ENCODE measurements around the gene DHRSX. TPM values are rescaled to one million over a fixed set of nuclear protein-coding genes. Genes with fewer than 3 reads are reported as not detected.

Gene DHRSX
- total RNA-seq, 1 donor from 2014 or later, result 34.2 TPM

- Mint-ChIP-seq H3K4me3 (no peak overlapping the region), H3K9me3 (peaks cover 5% of the 10 kb centered on the region), H3K27me3 (no peaks in the 10 kb centered on the region), H3K4me1 (ENCODE audit: unreplicated experiment) (no peaks in the 10 kb centered on the region), H3K36me3 (peaks cover 7% of the 10 kb centered on the region), H3K27ac (no peak overlapping the region)
- no peak for TF ChIP-seq CTCF (conservative IDR thresholded peaks at IDR 0.05)
- DNase-seq (ENCODE audit: extremely low spot score, unreplicated experiment), result no peak
Observed at GRCh38 chrX:2299871-2300270, 200.9 kb downstream of the DHRSX start.

GRCh38 chrX:2286731-2287130, 214.0 kb downstream of the DHRSX start:
- no peak for DNase-seq (ENCODE audit: extremely low spot score, unreplicated experiment)
- Mint-ChIP-seq H3K4me1 (ENCODE audit: unreplicated experiment) (no peaks in the 10 kb centered on the region), H3K27me3 (peaks cover 4% of the 10 kb centered on the region), H3K9me3 (peaks cover 7% of the 10 kb centered on the region), H3K27ac (no peak overlapping the region), H3K36me3 (peaks cover 35% of the 10 kb centered on the region), H3K4me3 (no peak overlapping the region)
- no peak for TF ChIP-seq CTCF (conservative IDR thresholded peaks at IDR 0.05)

GRCh38 chrX:2284601-2285000, 216.2 kb downstream of the DHRSX start:
- Mint-ChIP-seq H3K4me3 (no peak overlapping the region), H3K27me3 (peaks cover 4% of the 10 kb centered on the region), H3K4me1 (ENCODE audit: unreplicated experiment) (no peaks in the 10 kb centered on the region), H3K9me3 (peaks cover 7% of the 10 kb centered on the region), H3K36me3 (peaks cover 28% of the 10 kb centered on the region), H3K27ac (no peak overlapping the region)
- no peak for DNase-seq (ENCODE audit: extremely low spot score, unreplicated experiment)
- no peak for TF ChIP-seq CTCF (conservative IDR thresholded peaks at IDR 0.05)

- no peak overlapping the region for H3K4me3 Mint-ChIP-seq
- TF ChIP-seq CTCF (conservative IDR thresholded peaks at IDR 0.05), result no peak
- no peak overlapping the region for H3K27ac Mint-ChIP-seq
- H3K4me1 Mint-ChIP-seq (ENCODE audit: unreplicated experiment), result no peaks in the 10 kb centered on the region
- H3K9me3 Mint-ChIP-seq, result peaks cover 7% of the 10 kb centered on the region
- H3K27me3 Mint-ChIP-seq, result peaks cover 4% of the 10 kb centered on the region
- no peak for DNase-seq (ENCODE audit: extremely low spot score, unreplicated experiment)
- H3K36me3 Mint-ChIP-seq, result peaks cover 28% of the 10 kb centered on the region
Observed at GRCh38 chrX:2284133-2284532, 216.6 kb downstream of the DHRSX start.

- H3K9me3 Mint-ChIP-seq, result peaks cover 7% of the 10 kb centered on the region
- H3K27ac Mint-ChIP-seq, result no peak overlapping the region
- H3K27me3 Mint-ChIP-seq, result peaks cover 4% of the 10 kb centered on the region
Observed at GRCh38 chrX:2283111-2283859, 217.5 kb downstream of the DHRSX start.

More at GRCh38 chrX:2283111-2283859, 217.5 kb downstream of the DHRSX start:
- H3K4me1 Mint-ChIP-seq (ENCODE audit: unreplicated experiment), result no peaks in the 10 kb centered on the region
- H3K4me3 Mint-ChIP-seq, result no peak overlapping the region
- DNase-seq (ENCODE audit: extremely low spot score, unreplicated experiment), result no peak
- peaks cover 28% of the 10 kb centered on the region for H3K36me3 Mint-ChIP-seq
- no peak for TF ChIP-seq CTCF (conservative IDR thresholded peaks at IDR 0.05)
